Measurements from ENCODE around the gene PPL. TPM values are rescaled to one million over a fixed set of nuclear protein-coding genes. Genes with fewer than 3 reads are reported as not detected.
"Not testable (repeated sequence)": the region's sequence is repeated elsewhere in the genome, so short reads cannot be mapped to it uniquely, and the experiment has no call there.

The PPL gene
- total RNA-seq, 1 donor from 2014 or later = 142 TPM

- Mint-ChIP-seq H3K9me3 (no peaks in the 10 kb centered on the region), H3K27me3 (peaks cover 45% of the 10 kb centered on the region), H3K4me1 (ENCODE audit: unreplicated experiment) (peaks cover 10% of the 10 kb centered on the region), H3K27ac (peak overlapping the region; percentile 78), H3K4me3 (peak overlapping the region; percentile 92), H3K36me3 (peaks cover 11% of the 10 kb centered on the region)
- DNase-seq (ENCODE audit: extremely low spot score, unreplicated experiment) = no peak
- no peak for TF ChIP-seq CTCF (conservative IDR thresholded peaks at IDR 0.05)
These were observed 3.0 kb downstream of the PPL start for GRCh38 chr16:4933871-4934395.

- H3K27me3 Mint-ChIP-seq = peaks cover 40% of the 10 kb centered on the region
- TF ChIP-seq CTCF (conservative IDR thresholded peaks at IDR 0.05) = no peak
- H3K36me3 Mint-ChIP-seq = peaks cover 11% of the 10 kb centered on the region
- H3K9me3 Mint-ChIP-seq = no peaks in the 10 kb centered on the region
- peak overlapping the region; percentile 92 for H3K4me3 Mint-ChIP-seq
- peaks cover 10% of the 10 kb centered on the region for H3K4me1 Mint-ChIP-seq (ENCODE audit: unreplicated experiment)
- H3K27ac Mint-ChIP-seq = peak overlapping the region; percentile 78
- DNase-seq (ENCODE audit: extremely low spot score, unreplicated experiment) = no peak
These were observed 3.5 kb downstream of the PPL start for GRCh38 chr16:4933433-4933832.

GRCh38 chr16:4931381-4931780 is 5.6 kb downstream of the PPL start:
- H3K36me3 Mint-ChIP-seq = peaks cover 18% of the 10 kb centered on the region
- peaks cover 6% of the 10 kb centered on the region for H3K9me3 Mint-ChIP-seq
- no peak for TF ChIP-seq CTCF (conservative IDR thresholded peaks at IDR 0.05)
- peak overlapping the region; percentile 58 for H3K27ac Mint-ChIP-seq
- H3K4me3 Mint-ChIP-seq = no peak overlapping the region
- H3K4me1 Mint-ChIP-seq (ENCODE audit: unreplicated experiment) = peaks cover 10% of the 10 kb centered on the region
- DNase-seq (ENCODE audit: extremely low spot score, unreplicated experiment) = no peak
- H3K27me3 Mint-ChIP-seq = peaks cover 26% of the 10 kb centered on the region

GRCh38 chr16:4929619-4930018 is 7.3 kb downstream of the PPL start:
- Mint-ChIP-seq H3K36me3 (peaks cover 18% of the 10 kb centered on the region), H3K27ac (peak overlapping the region; percentile 30), H3K27me3 (peaks cover 17% of the 10 kb centered on the region), H3K4me1 (ENCODE audit: unreplicated experiment) (peaks cover 21% of the 10 kb centered on the region), H3K4me3 (peak overlapping the region; percentile 16)
- H3K9me3 Mint-ChIP-seq; DNase-seq (ENCODE audit: extremely low spot score, unreplicated experiment): not testable (repeated sequence)

GRCh38 chr16:4928227-4928626 is 8.7 kb downstream of the PPL start:
- no peak for DNase-seq (ENCODE audit: extremely low spot score, unreplicated experiment)
- TF ChIP-seq CTCF (conservative IDR thresholded peaks at IDR 0.05) = no peak
- Mint-ChIP-seq H3K4me1 (ENCODE audit: unreplicated experiment) (peaks cover 20% of the 10 kb centered on the region), H3K27ac (no peak overlapping the region), H3K4me3 (no peak overlapping the region), H3K36me3 (peaks cover 16% of the 10 kb centered on the region), H3K27me3 (peaks cover 5% of the 10 kb centered on the region), H3K9me3 (peaks cover 6% of the 10 kb centered on the region)

- no peak for TF ChIP-seq CTCF (conservative IDR thresholded peaks at IDR 0.05)
- Mint-ChIP-seq H3K36me3 (peaks cover 16% of the 10 kb centered on the region), H3K27ac (no peak overlapping the region), H3K9me3 (peaks cover 6% of the 10 kb centered on the region), H3K27me3 (peaks cover 4% of the 10 kb centered on the region), H3K4me3 (no peak overlapping the region), H3K4me1 (ENCODE audit: unreplicated experiment) (peaks cover 25% of the 10 kb centered on the region)
- DNase-seq (ENCODE audit: extremely low spot score, unreplicated experiment) = no peak
These were observed 9.3 kb downstream of the PPL start for GRCh38 chr16:4927661-4928060.
